ENCODE data around the gene BBS12. TPM values are rescaled to one million over a fixed set of nuclear protein-coding genes. Genes with fewer than 3 reads are reported as not detected.

Gene BBS12
- total RNA-seq, 4 donors from 2014 or later = 1.5 to 5.5 (median 4.0) TPM

DNA sequence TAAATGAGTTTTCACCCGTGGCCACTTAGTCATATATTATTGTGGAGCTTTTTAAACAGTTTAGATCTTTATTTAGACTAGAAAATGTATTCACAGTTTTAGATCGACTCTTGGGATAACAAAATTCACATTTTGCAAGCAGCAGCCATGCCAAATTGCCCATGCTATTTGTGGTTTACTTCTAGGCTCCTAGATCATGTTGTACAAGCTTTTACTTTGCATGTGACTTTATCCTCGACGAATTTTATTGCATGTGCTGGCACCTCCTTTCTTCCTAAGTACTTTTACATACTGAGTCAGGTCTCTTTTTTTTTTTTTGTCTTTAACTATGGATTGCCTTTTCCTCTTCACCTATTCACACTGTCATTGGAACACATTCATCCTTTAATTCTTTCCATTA is 23.2 kb downstream of the BBS12 start:
- TF ChIP-seq, protein P1, sequence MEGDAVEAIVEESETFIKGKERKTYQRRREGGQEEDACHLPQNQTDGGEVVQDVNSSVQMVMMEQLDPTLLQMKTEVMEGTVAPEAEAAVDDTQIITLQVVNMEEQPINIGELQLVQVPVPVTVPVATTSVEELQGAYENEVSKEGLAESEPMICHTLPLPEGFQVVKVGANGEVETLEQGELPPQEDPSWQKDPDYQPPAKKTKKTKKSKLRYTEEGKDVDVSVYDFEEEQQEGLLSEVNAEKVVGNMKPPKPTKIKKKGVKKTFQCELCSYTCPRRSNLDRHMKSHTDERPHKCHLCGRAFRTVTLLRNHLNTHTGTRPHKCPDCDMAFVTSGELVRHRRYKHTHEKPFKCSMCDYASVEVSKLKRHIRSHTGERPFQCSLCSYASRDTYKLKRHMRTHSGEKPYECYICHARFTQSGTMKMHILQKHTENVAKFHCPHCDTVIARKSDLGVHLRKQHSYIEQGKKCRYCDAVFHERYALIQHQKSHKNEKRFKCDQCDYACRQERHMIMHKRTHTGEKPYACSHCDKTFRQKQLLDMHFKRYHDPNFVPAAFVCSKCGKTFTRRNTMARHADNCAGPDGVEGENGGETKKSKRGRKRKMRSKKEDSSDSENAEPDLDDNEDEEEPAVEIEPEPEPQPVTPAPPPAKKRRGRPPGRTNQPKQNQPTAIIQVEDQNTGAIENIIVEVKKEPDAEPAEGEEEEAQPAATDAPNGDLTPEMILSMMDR (IDR thresholded peaks at IDR 0.05; ENCODE audit: low read depth) = no peak

DNA sequence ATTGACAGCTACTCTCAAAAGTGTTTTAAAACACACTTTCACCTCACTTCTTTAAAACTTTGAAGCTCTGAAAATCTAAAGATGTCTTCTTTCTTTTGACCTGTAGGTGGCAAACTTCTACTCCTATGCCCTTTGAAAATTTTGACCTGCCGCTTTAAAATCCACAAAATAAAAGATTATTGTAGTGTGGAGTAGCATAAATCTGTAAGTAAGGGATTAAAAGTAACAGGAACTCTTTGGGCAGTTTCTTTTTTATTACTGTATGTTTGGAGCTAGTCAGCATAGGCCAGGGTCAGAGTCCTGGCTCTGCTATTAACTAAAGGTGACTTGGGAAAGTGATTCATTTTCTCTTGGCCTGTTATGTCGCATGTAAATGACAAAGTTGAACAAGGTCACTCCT is 25.5 kb downstream of the BBS12 start:
- TF ChIP-seq, protein P1 (IDR thresholded peaks at IDR 0.05; ENCODE audit: low read depth) = no peak

DNA sequence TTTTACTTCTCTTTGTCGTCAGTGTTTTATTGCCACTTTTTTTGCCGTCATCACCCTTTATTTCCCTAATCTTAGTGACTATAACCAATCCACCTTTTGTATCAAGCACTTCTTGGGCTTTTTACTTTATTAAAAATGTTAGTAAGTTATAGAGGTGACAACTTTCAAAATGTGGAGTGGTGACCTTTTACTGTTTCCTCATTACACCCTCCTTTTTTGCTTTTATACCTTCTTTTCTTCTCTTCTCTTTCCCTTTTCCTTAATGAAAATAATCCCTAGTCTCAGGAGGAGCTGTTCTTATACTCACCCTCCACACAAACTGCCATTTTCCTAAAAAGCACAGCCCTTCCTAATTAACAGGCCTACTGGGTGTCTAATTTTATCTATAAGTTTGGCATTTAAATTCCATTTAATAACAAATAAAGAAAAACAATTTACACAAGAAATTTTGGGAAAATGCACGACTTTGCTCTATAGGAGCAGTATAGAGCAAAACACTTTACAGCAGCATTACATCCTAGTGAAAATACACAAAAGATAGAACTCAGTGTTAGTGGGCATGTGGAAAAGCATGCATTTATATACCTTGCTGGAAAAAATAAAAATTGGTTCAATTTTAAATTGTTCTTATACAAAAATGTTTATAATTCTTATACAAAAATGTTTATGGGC is 27.3 kb downstream of the BBS12 start:
- TF ChIP-seq, protein P1 (IDR thresholded peaks at IDR 0.05; ENCODE audit: low read depth) = no peak

DNA sequence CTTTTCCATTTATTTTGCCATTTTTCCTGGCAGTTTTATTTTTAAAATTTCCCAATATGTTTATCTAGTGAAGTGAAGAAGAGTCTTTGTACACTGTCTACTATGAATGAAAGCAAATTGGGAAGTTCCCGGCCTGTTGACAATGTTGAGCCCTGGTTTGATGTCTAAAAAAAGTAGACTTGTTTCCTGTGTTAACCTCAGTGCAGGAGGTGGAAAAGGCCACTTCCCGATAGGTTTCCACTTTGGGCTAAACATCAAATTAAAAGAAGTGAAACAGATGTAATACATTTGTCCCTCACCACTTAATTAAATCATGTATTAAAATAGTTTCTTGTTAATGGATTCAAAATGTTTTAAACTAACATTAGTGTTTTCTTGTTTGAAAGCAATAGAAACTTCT is 30.0 kb downstream of the BBS12 start:
- TF ChIP-seq, protein P1 (IDR thresholded peaks at IDR 0.05; ENCODE audit: low read depth) = no peak

DNA sequence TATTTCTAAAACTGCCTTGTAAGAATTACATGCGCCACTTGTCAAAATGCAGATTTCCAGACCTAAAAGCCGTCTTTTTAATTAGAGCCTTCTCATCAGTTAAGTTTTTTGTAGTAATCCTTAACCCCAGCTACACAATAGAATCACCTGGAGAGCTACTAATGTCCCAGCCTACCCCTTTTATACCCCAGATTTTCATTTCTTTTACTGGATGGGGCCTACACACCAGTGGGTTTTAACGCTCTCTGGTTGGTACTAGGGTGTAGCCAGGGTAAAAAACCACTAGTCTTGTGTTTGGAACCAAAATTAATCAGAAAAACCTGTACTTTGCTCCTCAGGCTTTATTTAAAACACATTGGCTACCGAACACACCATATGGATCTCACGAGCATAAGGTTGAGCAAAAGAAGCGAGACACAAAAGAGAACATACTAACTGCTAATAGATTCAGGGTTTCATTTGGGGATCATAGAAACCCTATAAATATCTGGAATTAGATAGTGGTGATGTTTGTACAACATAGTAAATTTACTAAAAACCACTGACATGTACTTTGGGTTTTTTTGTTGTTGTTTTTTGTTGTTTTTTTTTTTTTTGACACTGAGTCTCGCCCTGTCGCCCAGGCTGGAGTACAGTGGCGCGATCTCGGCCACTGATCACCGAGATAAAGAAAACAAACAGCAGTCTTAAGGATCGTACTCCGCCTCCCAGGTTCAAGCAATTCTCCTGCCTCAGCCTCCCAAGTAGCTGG is 30.6 kb downstream of the BBS12 start:
- TF ChIP-seq, protein P1 (IDR thresholded peaks at IDR 0.05; ENCODE audit: low read depth) = no peak

DNA sequence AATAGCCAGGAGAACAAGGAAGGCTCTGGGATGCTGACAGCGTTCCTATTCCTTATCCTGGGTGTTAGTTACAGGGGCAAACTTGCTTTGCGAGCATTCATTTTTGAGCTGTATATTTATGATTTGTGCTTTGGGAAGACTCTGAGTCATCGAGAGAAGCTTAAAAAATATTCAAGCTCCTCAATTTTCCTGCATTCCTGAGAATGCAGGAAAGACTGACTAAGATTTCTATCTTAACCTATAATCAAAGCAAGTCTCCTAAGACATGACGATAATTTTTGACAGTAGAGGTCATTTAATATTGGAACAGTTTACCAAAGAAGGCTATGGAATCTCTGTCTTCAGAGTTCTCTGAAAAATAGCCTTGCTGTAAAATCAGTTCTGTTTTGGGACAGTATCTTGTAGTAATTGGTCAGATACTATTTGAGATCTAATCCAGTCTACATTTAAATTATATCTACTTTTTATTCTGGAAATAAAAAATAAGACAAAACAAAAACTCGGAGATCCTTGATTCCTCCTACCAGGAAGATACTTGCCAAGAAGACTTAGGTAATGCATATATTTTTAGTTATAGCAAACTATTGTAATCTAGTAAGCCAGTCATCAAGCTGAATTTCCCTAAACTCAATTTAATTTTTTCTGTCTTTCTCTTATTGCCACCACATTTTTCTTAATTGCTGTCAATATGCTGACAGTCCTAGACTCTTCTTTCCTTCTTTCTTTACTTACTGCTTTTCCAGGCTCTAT is 31.7 kb downstream of the BBS12 start:
- TF ChIP-seq, protein P1 (IDR thresholded peaks at IDR 0.05; ENCODE audit: low read depth) = no peak

DNA sequence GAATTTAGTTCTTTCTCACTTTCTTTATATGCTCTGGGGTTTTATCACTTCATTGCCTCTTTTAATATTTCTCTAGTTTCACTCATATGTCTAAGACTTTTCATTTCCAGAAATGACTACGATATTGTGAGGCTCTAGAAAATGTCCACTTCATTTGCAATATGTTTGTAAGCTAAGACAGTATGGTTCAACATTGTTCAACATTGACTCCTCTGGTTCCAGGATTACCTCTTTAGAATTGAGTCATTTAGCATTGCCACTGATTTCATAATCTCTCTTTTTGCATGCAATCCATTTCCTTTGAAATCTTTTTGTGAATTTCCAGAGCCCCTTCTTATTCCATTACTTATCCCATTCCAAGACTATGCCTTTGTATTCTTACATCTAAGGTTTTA is 32.3 kb downstream of the BBS12 start:
- TF ChIP-seq, protein P1 (IDR thresholded peaks at IDR 0.05; ENCODE audit: low read depth) = no peak

All from subcutaneous adipose tissue (tissue), 4 donors.